HL-60 (cell line): ENCODE data around the gene TSPAN8.

Source experiments
- DNase-seq, 2 experiments: peaks; one replicate each; pipeline ENCODE4 v3.0.0-alpha.2; 2010 to 2020; ENCODE audit warnings: low read depth in 1 of 2, low spot score in 1 of 2
- H3K27ac ChIP-seq: fragments of 250-450 bp; sonication (Bioruptor Pico); replicated peaks from 2 replicates; pipeline ENCODE4 v1.5.1; 2020; ENCODE audit warnings: mild to moderate bottlenecking, moderate library complexity
- H3K27me3 ChIP-seq: fragments of 250-450 bp; sonication (Bioruptor Pico); 2 replicates; pipeline ENCODE4 v1.5.1; 2021; ENCODE audit warnings: mild to moderate bottlenecking, moderate library complexity; ENCODE audit not compliant: insufficient read depth, poor library complexity, severe bottlenecking
- H3K4me3 ChIP-seq: replicated peaks from 2 replicates; pipeline ENCODE4 v1.5.1; 2011; ENCODE audit warnings: mild to moderate bottlenecking, control low read depth, low read length; ENCODE audit not compliant: insufficient read depth
- CTCF ChIP-seq: IDR thresholded peaks from one replicate; pipeline ENCODE4 v1.5.1; 2011; ENCODE audit warnings: low read length, control low read depth, inconsistent platforms; ENCODE audit not compliant: insufficient read depth
- GABPA ChIP-seq: IDR thresholded peaks from 2 replicates; pipeline ENCODE4 v1.6.1; 2012; ENCODE audit warnings: low read depth
- POLR2AphosphoS5 ChIP-seq: IDR thresholded peaks from 2 replicates; pipeline ENCODE4 v1.6.1; 2012; ENCODE audit warnings: low read depth
- REST ChIP-seq: IDR thresholded peaks from 2 replicates; pipeline ENCODE4 v1.6.1; 2012; ENCODE audit warnings: low read depth; ENCODE audit not compliant: insufficient replicate concordance
- SPI1 ChIP-seq: IDR thresholded peaks from 2 replicates; pipeline ENCODE4 v1.6.1; 2012; ENCODE audit warnings: low read depth, mild to moderate bottlenecking, borderline replicate concordance

TSPAN8 gene

DNA sequence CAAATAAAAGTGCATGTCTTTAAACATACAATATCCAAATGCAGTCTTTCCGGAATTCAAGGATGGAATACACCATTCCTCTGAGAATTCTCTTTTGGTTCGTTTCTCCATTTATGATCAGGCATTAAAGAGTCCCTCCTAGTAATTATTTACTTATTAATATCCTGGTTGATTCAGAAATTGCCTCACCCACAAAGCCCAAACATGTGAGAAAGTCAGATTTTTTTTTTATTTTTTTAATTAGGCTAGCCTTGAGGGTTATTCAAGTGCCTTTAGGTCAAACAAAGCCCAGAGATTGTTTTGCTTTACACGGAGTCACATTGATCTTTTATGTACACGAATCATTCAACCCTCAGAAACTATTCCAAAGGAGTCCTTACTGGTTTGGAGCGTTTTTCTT, 6.4 kb upstream of the TSPAN8 start:
- Histone ChIP-seq H3K4me3 (no peak overlapping the region), H3K27ac (no peak overlapping the region), H3K27me3 (no peaks in the 10 kb centered on the region)
- no peak for TF ChIP-seq SPI1
- TF ChIP-seq CTCF = no peak
- TF ChIP-seq GABPA = no peak
- TF ChIP-seq POLR2AphosphoS5 = no peak
- no peak for TF ChIP-seq REST
- DNase-seq = no peak

- TF ChIP-seq REST (no peak), SPI1 (no peak), GABPA (no peak)
- no peaks in the 10 kb centered on the region for H3K27me3 ChIP-seq
- DNase-seq = no peak
- no peak overlapping the region for H3K27ac ChIP-seq
- no peak overlapping the region for H3K4me3 ChIP-seq
Observed at GRCh38 chr12:71162832-71163763, 5.3 kb upstream of the TSPAN8 start.

DNA sequence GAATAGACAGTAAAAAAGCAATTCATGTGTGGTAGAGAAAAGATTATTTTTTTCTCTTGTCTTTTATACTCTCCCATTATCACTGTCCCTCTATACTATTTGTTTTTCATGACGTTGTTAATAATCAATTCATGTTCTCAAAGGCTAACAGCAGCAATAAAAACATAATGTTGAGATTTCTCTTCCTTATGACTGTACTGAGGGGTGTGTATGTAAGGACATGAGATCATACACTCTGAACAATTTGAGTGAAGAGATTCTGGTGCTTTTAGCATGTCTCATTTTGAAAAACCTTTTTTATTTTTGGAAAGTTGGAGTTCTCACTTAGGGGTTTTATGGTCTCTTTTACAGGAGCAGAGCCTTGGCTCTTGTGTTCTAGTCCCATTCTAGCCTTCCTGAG, 3.8 kb upstream of the TSPAN8 start:
- DNase-seq = no peak
- H3K27ac ChIP-seq = no peak overlapping the region

GRCh38 chr12:71160585-71160984, 2.8 kb upstream of the TSPAN8 start:
- no peak overlapping the region for H3K27ac ChIP-seq
- DNase-seq = no peak
- TF ChIP-seq SPI1 (no peak), REST (no peak), POLR2AphosphoS5 (no peak), GABPA (no peak), CTCF (no peak)
- no peak overlapping the region for H3K4me3 ChIP-seq
- no peaks in the 10 kb centered on the region for H3K27me3 ChIP-seq

More for the DNA sequence above, 3.8 kb upstream of the TSPAN8 start:
- H3K4me3 ChIP-seq = no peak overlapping the region
- TF ChIP-seq CTCF = no peak
- H3K27me3 ChIP-seq = no peaks in the 10 kb centered on the region
